GM19463 (cell line): ENCODE measurements around the gene CHAF1A.

ENCODE experiments used
- ATAC-seq: cut with Tn5 transposase; IDR thresholded peaks from one replicate; pipeline ENCODE4 v1.9.1; 2021; ENCODE audit warnings: mild to moderate bottlenecking, moderate library complexity; ENCODE audit not compliant: unreplicated experiment

The CHAF1A gene

GRCh38 chr19:4452230-4452990, 50.0 kb downstream of the CHAF1A start:
- no peak for ATAC-seq

GRCh38 chr19:4453232-4454179, 51.1 kb downstream of the CHAF1A start:
- no peak for ATAC-seq

- no peak for ATAC-seq
Measured at GRCh38 chr19:4454747-4455718, 52.6 kb downstream of the CHAF1A start.

GRCh38 chr19:4455719-4456475, 53.5 kb downstream of the CHAF1A start:
- no peak for ATAC-seq

GRCh38 chr19:4456476-4456842, 54.0 kb downstream of the CHAF1A start:
- no peak for ATAC-seq

- peak; percentile 4 for ATAC-seq
Measured at GRCh38 chr19:4456843-4457653, 54.6 kb downstream of the CHAF1A start.

- peak; percentile 93 for ATAC-seq
Measured at GRCh38 chr19:4457654-4458395, 55.4 kb downstream of the CHAF1A start, which contains the start of gene UBXN6. UBXN6 (minus strand) TSS chr19:4457794; CDS start chr19:4457697, 97 bp downstream.

GRCh38 chr19:4464815-4465581, 62.6 kb downstream of the CHAF1A start:
- ATAC-seq, result no peak

GRCh38 chr19:4467835-4468234, 65.4 kb downstream of the CHAF1A start:
- ATAC-seq, result no peak

GRCh38 chr19:4471403-4472173, 69.1 kb downstream of the CHAF1A start:
- ATAC-seq, result peak; percentile 77

- ATAC-seq, result no peak
Measured at GRCh38 chr19:4472174-4472974, 69.9 kb downstream of the CHAF1A start, which contains the start of gene HDGFL2. HDGFL2 (plus strand) TSS chr19:4472297; CDS start chr19:4472351, 54 bp downstream.

- no peak for ATAC-seq
Measured at GRCh38 chr19:4473011-4473762, 70.7 kb downstream of the CHAF1A start.

GRCh38 chr19:4473763-4474513, 71.5 kb downstream of the CHAF1A start:
- no peak for ATAC-seq

- no peak for ATAC-seq
Measured at GRCh38 chr19:4474514-4475022, 72.1 kb downstream of the CHAF1A start.
